Glutamatergic neuron (in vitro differentiated cells): ENCODE measurements around the gene STX5. TPM values are rescaled to one million over a fixed set of nuclear protein-coding genes. Genes with fewer than 3 reads are reported as not detected.
"Not testable (repeated sequence)": the region's sequence is repeated elsewhere in the genome, so short reads cannot be mapped to it uniquely, and the experiment has no call there.

Experiments
- DNase-seq: peaks from one replicate; pipeline ENCODE4 v3.0.0; 2022
- H3K27ac Mint-ChIP-seq: one replicate; pipeline ENCODE4 v1.8.0; 2020; ENCODE audit warnings: mild to moderate bottlenecking, mixed read lengths, inconsistent platforms; ENCODE audit not compliant: unreplicated experiment
- H3K27me3 Mint-ChIP-seq: one replicate; pipeline ENCODE4 v1.8.0; 2020; ENCODE audit warnings: mild to moderate bottlenecking, moderate library complexity, mixed read lengths, inconsistent platforms; ENCODE audit not compliant: unreplicated experiment
- H3K36me3 Mint-ChIP-seq: one replicate; pipeline ENCODE4 v1.8.0; 2020; ENCODE audit warnings: mild to moderate bottlenecking, mixed read lengths, inconsistent platforms; ENCODE audit not compliant: unreplicated experiment
- H3K4me1 Mint-ChIP-seq: one replicate; pipeline ENCODE4 v1.8.0; 2020; ENCODE audit warnings: mild to moderate bottlenecking, low read depth, mixed read lengths, inconsistent platforms; ENCODE audit not compliant: unreplicated experiment
- H3K4me3 Mint-ChIP-seq: one replicate; pipeline ENCODE4 v1.8.0; 2020; ENCODE audit warnings: mild to moderate bottlenecking, mixed read lengths, inconsistent platforms; ENCODE audit not compliant: unreplicated experiment
- H3K9me3 Mint-ChIP-seq: one replicate; pipeline ENCODE4 v1.8.0; 2020; ENCODE audit warnings: mild to moderate bottlenecking, moderate library complexity, mixed read lengths, inconsistent platforms; ENCODE audit not compliant: unreplicated experiment
- CTCF ChIP-seq: fragments of 200-600 bp; sonication (generic); IDR thresholded peaks from one replicate; pipeline ENCODE4 v1.5.0; 2021; ENCODE audit not compliant: partially characterized antibody, unreplicated experiment
- total RNA-seq: library from RNA; stranded (reverse); fragmentation: NEBNext Ultra II Directional; extraction: Animal tissue kit (Norgen Biotek cat#: 25700); gene quantifications from one replicate; pipeline ENCODE4 v1.2.1, GENCODE V29; 2021; ENCODE audit not compliant: unreplicated experiment

The STX5 gene
- total RNA-seq, 1 donor from 2014 or later, result 40.7 TPM

DNA sequence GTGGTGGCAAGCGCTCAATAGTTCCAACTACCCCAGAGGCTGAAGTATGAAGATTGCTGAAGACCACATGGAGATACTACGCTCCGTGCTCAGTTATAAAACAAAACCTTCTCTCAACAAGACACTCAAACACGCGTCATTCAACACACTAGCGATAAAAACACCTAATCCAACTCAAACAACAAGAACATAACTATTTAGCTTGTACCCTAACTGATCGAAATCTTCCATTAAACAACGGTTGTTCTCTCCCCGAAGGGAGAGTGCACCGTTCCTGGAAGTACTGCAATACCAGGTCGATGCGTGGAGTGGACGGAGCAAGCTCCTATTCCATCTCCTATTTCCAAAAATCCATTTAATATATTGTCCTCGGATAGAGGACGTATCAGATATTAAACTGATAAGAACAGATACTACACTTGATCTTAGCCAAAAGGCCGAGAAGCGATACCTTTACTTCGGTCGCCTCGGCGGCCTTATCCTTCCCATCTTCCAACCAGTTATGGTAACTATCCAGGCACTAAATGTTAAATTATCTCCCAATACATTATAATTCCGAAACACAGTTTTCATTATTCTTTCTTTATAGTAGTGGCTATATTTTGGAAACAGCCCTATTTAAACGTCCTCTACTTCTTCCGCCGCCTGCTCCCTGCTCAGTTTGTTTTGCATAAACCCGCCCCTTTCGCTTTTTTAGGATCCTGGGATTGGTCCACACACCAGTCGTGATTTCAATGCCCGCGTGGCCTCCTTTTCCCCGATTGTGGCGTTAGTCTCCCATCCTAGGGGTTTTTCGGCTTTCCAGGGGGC is 9.7 kb upstream of the STX5 start:
- Mint-ChIP-seq H3K4me3 (no peak overlapping the region), H3K27ac (no peak overlapping the region), H3K4me1 (peaks cover 2% of the 10 kb centered on the region), H3K36me3 (peaks cover 1% of the 10 kb centered on the region), H3K27me3 (peaks cover 14% of the 10 kb centered on the region), H3K9me3 (peaks cover 17% of the 10 kb centered on the region)
- no peak for TF ChIP-seq CTCF
- peak; percentile 79 for DNase-seq

- H3K4me3 Mint-ChIP-seq, H3K4me1 Mint-ChIP-seq, H3K36me3 Mint-ChIP-seq, H3K27ac Mint-ChIP-seq: not testable (repeated sequence)
- peak; percentile 55 for DNase-seq
- Mint-ChIP-seq H3K9me3 (peaks cover 18% of the 10 kb centered on the region), H3K27me3 (peaks cover 14% of the 10 kb centered on the region)
Measured at GRCh38 chr11:62840721-62841360, 9.0 kb upstream of the STX5 start.

- no peak for TF ChIP-seq CTCF
- peaks cover 4% of the 10 kb centered on the region for H3K36me3 Mint-ChIP-seq
- peak; percentile 86 for DNase-seq
- H3K4me1 Mint-ChIP-seq, result peaks cover 2% of the 10 kb centered on the region
- no peak within 1 kb of the TSS for H3K27ac Mint-ChIP-seq
- peaks cover 18% of the 10 kb centered on the region for H3K9me3 Mint-ChIP-seq
- peaks cover 14% of the 10 kb centered on the region for H3K27me3 Mint-ChIP-seq
- no peak within 1 kb of the TSS for H3K4me3 Mint-ChIP-seq
Measured at GRCh38 chr11:62839050-62839945, 7.4 kb upstream of the STX5 start, which contains the start of gene WDR74. Gene WDR74, minus strand, starts transcription at chr11:62839590. Its CDS starts 20 bp downstream, at chr11:62839570.

DNA sequence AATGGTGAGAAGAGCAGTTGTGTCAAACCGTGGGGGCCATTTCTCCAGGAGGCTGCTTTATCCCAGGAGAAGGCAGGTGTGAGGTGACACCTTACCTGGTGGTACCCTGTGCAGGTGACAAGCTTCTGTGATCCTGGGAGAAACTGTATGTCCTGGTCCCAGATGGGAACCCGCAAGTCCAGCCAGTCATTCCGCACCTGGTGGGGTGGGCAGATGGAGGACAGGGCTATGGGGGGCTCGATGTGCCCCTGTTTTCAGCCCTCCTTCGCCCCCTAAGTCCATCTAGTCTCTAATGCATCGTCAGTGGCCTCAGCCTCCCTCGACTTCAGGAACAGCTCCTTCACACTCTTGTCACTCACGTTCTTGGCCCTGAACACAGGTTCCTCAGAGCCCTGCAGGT is 3.5 kb upstream of the STX5 start:
- no peak for TF ChIP-seq CTCF
- no peak for DNase-seq
- peaks cover 18% of the 10 kb centered on the region for H3K9me3 Mint-ChIP-seq
- peaks cover 18% of the 10 kb centered on the region for H3K27me3 Mint-ChIP-seq
- H3K36me3 Mint-ChIP-seq, result peaks cover 4% of the 10 kb centered on the region
- H3K27ac Mint-ChIP-seq, result no peak overlapping the region
- peaks cover 2% of the 10 kb centered on the region for H3K4me1 Mint-ChIP-seq
- no peak overlapping the region for H3K4me3 Mint-ChIP-seq
